Transverse colon (tissue), 4 donors: ENCODE measurements around the gene EMP2.

Source experiments
- EP300 ChIP-seq: sonication (generic); formaldehyde crosslinking; IDR thresholded peaks from one replicate; pipeline ENCODE4 v1.6.1; 2017; ENCODE audit warnings: antibody characterized with exemption, low read depth
- POLR2A ChIP-seq: fragments of 450-650 bp; IDR thresholded peaks from one replicate; pipeline ENCODE4 v1.6.1; 2016; ENCODE audit warnings: antibody characterized with exemption, mild to moderate bottlenecking, moderate library complexity
- POLR2AphosphoS5 ChIP-seq, 3 donors: sonication (generic); formaldehyde crosslinking; IDR thresholded peaks; one replicate each; pipeline ENCODE4 v1.6.1; 2016; ENCODE audit warnings: antibody characterized with exemption in 3 of 3
- TF ChIP-seq, protein P1 (sequence below), 5 experiments: fragments of 200-600 bp in 3 of 5; fragments of 450-650 bp in 2 of 5; sonication (generic) in 3 of 5; IDR thresholded peaks; 1 replicate in 2 of 5; 2 replicates in 3 of 5; pipeline ENCODE4 v1.5.1; 2016 to 2017; ENCODE audit warnings: antibody characterized with exemption in 5 of 5, inconsistent platforms in 3 of 5, mild to moderate bottlenecking in 2 of 5, moderate library complexity in 1 of 5

DNA sequence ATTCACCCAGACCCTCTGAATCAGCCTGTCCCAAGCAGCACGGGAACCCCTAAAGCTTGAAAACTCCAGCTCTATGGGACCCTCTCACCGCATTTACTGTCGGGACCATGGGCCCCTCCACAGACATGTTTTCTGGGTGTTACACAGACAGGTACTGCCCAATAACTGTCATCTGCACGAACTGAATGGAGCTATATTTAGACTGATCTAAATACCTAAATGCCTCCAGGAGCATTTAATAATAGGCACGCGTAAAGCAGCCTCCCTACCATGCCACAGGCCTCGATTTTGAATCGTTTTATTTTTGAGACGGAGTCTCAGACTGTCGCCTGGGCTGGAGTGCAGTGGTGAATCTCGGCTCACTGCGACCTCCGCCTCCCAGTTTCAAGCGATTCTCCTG lies 49.7 kb downstream of the EMP2 start:
- TF ChIP-seq, protein P1, sequence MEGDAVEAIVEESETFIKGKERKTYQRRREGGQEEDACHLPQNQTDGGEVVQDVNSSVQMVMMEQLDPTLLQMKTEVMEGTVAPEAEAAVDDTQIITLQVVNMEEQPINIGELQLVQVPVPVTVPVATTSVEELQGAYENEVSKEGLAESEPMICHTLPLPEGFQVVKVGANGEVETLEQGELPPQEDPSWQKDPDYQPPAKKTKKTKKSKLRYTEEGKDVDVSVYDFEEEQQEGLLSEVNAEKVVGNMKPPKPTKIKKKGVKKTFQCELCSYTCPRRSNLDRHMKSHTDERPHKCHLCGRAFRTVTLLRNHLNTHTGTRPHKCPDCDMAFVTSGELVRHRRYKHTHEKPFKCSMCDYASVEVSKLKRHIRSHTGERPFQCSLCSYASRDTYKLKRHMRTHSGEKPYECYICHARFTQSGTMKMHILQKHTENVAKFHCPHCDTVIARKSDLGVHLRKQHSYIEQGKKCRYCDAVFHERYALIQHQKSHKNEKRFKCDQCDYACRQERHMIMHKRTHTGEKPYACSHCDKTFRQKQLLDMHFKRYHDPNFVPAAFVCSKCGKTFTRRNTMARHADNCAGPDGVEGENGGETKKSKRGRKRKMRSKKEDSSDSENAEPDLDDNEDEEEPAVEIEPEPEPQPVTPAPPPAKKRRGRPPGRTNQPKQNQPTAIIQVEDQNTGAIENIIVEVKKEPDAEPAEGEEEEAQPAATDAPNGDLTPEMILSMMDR (IDR thresholded peaks at IDR 0.05): no peak
- TF ChIP-seq POLR2AphosphoS5 (IDR thresholded peaks at IDR 0.05) (no peak), EP300 (no peak), POLR2A (no peak)
